Stimulated activated CD8-positive, alpha-beta memory T cell treated with anti-CD3 and anti-CD28 coated beads, Interleukin-12 subunit alpha, Interleukin-12 subunit beta, amount 100 ng/mL, for 4 hours (primary cell): ENCODE data around the gene USH1G.
"Not testable (repeated sequence)": the region's sequence is repeated elsewhere in the genome, so short reads cannot be mapped to it uniquely, and the experiment has no call there.

Source experiments
- DNase-seq: peaks from one replicate; pipeline ENCODE4 v3.0.0-alpha.2; 2020; ENCODE audit warnings: low read depth

Gene USH1G

DNA sequence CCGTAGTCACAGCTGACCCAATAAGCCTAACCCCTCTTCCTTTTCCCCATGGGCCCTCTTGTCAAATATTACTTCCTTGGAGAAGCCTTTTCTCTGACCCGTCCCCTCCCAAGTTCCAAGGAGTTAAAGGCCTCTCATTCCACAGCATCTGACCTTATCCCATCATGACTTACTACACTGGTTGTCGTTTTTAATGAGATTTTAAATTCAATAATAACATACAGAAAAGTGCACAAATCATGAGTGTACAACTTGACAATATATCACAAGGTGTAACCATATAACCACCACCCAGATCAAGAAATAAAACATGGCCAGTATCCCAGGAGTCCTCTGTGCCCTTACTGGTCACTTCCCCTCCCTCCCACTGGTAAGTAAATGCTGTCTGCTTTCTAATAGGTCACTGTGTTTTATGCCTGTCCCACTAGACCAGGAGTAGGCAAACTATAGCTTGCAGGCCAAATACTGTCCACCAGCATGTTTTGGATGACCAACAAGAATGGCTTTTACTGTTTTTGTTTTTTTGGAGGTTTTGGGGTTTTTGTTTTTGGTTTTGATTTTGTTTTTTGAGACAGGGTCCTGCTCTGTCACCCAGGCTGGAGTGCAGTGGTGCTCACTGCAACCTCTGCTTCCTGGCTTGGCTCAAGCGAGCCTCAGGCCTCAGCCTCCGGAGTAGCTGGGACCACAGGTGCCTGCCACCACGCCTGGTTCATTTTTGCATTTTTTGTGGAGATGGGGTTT lies 49.0 kb downstream of the USH1G start:
- no peak for DNase-seq

DNA sequence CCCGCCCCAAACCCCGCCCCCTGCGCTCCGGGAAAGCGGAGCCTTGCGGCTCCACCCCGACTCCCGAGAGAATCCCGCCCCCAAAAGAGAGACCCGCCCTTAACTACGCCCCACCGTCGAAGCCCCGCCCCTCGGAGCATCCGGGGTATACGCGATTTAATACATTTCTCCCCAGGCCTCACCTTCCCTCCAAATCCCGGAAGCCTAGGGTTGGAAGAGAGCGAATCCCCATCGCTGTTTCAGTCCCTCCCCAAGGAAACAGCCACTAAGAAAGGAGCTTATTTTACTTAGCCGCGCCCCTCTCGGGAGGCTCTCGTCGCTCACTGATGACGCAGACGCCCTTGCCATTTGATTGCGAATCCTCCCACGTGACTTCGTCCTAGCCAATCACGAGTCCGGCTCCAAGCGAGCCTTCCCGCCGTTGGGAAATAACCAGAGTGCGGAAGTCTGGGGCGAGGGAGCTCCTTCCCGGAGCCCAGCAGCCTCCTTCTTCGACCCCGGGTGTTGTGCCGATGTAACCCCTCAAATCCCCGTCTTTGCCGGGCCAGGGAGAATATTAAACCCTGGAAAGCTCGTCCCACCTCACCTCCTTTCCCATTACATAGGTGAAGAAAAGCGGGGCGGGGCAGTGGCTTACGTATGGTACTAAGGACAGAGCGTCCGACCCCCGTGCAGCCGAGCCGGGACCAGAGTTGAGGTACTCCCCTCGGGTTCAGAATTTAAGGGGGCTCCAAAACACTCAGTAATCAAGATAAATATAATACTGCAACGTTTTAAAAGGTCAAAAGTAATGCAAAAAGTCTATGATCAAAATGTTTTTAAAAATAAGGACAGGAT lies 49.8 kb downstream of the USH1G start:
- DNase-seq: peak; percentile 97

DNA sequence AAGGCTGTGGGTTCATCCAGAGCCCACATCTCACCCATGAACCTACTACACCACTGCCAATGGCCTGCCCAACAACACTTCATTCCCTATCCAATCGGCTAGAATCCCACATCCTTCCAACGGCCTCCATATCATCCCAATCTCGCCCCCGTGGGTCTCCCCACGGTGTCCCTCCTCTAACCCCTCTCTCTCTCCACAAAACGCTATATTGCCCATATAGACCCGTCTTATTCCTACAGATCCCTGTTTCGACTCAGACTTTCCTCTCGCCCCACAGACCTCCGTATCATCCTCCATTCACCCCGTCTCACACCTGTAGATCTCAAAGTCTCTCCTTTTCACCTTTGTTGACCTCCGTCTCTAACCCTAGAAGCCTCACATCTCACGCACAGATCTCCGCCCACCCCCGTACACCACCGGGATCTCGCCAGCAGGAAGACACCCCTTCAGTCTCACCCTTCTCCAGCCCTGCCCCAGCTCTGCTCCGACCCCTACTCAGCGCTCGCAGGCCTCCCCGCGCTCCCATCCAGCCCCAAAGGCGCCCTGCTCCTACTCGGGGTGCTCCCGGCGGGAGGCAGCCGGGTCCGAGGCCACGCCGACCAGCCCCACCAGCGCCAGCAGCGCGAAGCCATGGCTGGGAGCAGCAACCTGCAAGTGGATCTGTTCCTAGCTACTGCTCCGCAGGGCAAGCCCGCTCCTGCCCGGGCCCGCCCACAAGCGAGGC lies 50.6 kb downstream of the USH1G start, which contains the start of gene FDXR:
Gene FDXR (minus strand): TSS at position 682 of the 724 bp plus-strand sequence. CDS start 50 bp downstream, at position 632.
- no peak for DNase-seq

DNA sequence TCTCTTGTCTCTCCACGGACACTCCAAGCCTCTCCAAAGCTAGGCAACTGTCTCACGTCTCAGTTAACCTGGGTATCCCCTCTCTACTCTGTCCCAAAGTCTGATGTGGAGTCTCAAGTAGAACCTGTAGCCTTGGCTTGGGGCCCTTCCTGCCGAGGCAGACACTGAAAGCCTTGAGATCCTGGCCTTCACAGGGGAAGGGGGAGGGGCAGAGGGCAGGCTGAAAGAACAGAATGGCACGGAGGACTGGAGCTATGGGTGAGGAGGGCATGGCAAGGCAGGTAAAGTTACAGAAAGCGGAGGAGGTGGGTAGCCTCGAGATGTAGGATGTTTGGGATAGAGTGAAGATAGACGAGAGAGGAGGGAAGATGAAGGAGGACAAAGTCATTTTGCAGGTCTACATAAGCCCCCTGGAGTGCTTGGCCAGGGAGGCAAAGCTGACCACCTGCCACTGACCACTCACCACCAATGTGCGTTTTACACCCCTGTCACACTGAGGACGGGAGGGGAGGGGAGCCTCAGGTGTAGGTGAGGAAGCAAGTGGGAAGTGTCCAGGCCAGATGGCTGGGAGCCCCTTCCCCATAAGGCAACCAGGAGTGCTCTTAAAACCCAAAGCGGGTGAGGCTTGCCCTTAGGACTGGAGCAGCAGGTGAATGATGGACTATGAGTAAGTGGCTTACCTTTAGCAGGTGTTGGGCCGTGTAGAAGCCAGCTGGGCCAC lies 51.5 kb downstream of the USH1G start:
- no peak for DNase-seq

DNA sequence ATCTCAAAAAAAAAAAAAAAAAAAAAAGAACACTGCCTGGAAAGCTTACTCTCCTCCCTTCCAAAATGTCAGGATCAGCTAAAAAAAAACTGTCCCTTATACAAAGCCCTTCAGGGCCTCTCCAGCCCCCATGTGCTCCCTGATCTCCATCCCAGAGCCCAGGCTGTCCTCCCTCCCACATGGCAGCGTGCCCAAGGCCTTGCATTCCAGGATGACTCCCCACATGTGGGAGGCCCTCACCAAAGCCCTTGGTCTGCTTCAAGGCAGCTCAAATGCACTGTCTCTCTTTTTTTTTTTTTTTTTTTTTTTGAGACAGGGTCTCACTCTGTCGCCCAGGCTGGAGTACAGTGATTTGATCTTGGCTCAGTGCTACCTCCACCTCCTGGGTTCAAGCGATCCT lies 52.5 kb downstream of the USH1G start:
- DNase-seq: no peak

DNA sequence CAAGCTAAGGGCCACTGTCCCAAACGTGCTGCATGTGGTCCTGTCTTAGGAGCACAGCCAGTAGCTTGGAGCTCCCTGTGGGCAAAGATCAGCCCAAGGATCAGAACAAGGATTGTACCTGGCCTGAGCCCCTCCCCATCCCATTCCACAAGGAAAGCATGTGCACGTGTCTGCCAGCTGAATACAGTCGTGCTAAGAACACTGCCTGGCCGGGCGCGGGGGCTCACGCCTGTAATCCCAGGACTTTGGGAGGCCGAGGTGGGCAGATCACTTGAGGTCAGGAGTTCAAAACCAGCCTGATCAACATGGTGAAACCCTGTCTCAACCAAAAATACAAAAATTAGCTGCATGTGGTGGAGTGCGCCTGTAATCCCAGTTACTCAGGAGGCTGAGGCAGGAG lies 53.0 kb downstream of the USH1G start:
- not testable (repeated sequence) for DNase-seq

DNA sequence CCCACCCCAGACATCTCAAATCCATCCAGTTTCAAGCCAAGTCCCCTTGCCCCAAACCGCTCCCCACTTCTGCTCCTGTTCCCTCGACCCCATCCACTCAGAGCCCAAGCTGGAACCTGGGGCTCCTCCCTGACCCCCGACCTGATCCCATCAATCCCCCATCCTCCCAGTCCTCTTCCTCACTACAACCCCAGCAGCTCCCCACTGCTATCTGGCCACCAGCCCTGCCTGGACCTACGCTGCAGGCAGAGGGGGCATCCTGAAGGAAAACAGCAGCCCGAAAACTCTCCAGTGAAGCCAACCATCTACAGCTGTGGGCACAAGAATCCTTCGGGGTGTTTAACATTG lies 54.2 kb downstream of the USH1G start:
- no peak for DNase-seq

DNA sequence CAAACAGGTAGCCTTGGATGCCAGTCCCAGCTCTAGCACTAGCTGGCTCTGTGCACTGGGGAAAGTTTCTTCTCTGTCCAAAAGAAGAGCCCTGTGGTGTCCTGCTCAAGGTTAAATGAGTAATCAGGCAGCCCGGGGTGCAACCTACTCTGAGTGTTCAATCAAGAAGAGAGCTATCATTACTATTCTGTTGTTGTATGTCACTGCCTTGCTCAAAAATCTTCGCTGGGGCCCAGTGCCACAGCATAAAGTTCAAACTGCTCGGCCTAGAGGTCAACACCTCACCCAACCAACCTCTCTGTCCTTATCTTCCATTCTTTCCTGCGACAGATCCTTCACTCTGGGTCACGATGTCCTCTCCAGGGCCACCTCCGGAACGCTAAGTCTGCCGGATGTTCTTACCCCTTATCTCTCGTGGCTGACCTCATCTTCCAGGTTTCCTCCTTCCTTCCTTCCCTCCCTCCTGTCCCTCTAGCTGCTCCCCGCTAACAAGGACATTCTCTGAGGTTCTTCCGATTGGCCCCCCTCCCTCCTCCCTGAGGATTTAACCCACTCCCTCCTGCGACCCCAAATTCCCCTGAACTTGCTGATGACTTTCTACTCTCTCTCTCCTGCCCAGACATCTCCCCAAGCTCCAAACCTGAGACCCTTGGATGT lies 54.7 kb downstream of the USH1G start:
- DNase-seq: no peak

DNA sequence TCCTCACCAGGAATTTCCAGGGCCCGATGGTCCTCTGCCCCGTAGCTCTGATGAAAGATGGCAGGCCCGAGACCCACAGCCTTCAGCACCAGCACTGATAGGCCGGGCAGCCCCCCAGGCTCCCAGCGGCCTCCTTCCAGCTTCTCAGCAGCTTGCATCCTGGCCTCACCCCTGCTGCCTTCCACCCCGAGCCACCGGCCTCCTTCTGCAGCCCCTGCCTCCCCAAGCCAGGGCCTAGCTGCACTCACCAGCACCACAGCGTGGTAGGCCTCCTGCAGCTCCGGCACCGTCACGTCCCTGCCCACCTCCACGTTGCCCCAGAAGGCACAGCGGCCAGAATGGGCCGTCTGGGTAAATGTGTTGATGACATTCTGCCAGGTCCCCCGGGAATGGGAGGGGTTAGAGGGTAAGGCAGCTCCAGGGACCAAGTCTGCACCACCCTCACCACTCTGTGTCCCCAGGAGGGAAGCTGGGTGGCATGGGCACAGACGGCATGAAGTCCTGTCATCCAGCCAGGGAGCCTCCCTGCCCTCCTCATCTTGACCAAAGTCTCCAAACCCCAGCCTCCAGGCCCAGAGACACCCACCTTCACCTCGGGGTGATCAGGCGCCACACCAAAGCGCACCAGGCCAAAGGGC lies 56.7 kb downstream of the USH1G start:
- DNase-seq: no peak
